Neural cell (in vitro differentiated cells): ENCODE data around the gene SNX30.

Source experiments
- RAD21 ChIP-seq: fragments of 450-650 bp; conservative IDR thresholded peaks from 2 replicates; pipeline ENCODE4 v1.6.1; 2014; ENCODE audit warnings: antibody characterized with exemption, mild to moderate bottlenecking, moderate library complexity
- SMC3 ChIP-seq: fragments of 450-650 bp; conservative IDR thresholded peaks from 2 replicates; pipeline ENCODE4 v1.6.1; 2014; ENCODE audit warnings: antibody characterized with exemption, mild to moderate bottlenecking, moderate library complexity; ENCODE audit not compliant: poor library complexity
- TF ChIP-seq, protein P1 (sequence below): fragments of 450-650 bp; IDR thresholded peaks from 2 replicates; pipeline ENCODE4 v1.5.1; 2014; ENCODE audit warnings: antibody characterized with exemption, mild to moderate bottlenecking, moderate library complexity; ENCODE audit not compliant: poor library complexity, severe bottlenecking
- TF ChIP-seq, protein P2 (sequence below): IDR thresholded peaks from 2 replicates; pipeline ENCODE4 v1.6.1; 2012; ENCODE audit warnings: borderline replicate concordance

DNA sequence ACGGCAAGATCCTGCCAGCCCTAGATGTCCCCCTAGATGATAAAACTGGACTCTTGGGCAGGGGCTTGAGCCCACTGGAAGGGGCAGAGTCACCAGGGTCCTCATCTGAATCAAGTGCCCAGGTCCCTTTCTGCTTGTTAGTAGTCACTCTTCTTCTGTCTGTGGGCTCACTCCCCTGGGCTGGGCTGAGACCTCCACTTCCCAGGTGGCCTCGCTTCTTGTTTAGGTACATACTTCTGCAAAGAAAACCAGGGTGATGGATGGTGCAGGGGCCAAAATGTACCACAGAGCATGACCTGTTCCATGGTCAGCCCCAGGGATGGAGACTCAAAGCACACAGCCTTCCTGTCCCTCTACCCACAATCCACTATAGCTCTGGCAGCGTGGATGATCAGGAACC lies 141.0 kb downstream of the SNX30 start:
- TF ChIP-seq, protein P1, sequence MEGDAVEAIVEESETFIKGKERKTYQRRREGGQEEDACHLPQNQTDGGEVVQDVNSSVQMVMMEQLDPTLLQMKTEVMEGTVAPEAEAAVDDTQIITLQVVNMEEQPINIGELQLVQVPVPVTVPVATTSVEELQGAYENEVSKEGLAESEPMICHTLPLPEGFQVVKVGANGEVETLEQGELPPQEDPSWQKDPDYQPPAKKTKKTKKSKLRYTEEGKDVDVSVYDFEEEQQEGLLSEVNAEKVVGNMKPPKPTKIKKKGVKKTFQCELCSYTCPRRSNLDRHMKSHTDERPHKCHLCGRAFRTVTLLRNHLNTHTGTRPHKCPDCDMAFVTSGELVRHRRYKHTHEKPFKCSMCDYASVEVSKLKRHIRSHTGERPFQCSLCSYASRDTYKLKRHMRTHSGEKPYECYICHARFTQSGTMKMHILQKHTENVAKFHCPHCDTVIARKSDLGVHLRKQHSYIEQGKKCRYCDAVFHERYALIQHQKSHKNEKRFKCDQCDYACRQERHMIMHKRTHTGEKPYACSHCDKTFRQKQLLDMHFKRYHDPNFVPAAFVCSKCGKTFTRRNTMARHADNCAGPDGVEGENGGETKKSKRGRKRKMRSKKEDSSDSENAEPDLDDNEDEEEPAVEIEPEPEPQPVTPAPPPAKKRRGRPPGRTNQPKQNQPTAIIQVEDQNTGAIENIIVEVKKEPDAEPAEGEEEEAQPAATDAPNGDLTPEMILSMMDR = no peak
- no peak for TF ChIP-seq RAD21
- no peak for TF ChIP-seq SMC3
- TF ChIP-seq, protein P2, sequence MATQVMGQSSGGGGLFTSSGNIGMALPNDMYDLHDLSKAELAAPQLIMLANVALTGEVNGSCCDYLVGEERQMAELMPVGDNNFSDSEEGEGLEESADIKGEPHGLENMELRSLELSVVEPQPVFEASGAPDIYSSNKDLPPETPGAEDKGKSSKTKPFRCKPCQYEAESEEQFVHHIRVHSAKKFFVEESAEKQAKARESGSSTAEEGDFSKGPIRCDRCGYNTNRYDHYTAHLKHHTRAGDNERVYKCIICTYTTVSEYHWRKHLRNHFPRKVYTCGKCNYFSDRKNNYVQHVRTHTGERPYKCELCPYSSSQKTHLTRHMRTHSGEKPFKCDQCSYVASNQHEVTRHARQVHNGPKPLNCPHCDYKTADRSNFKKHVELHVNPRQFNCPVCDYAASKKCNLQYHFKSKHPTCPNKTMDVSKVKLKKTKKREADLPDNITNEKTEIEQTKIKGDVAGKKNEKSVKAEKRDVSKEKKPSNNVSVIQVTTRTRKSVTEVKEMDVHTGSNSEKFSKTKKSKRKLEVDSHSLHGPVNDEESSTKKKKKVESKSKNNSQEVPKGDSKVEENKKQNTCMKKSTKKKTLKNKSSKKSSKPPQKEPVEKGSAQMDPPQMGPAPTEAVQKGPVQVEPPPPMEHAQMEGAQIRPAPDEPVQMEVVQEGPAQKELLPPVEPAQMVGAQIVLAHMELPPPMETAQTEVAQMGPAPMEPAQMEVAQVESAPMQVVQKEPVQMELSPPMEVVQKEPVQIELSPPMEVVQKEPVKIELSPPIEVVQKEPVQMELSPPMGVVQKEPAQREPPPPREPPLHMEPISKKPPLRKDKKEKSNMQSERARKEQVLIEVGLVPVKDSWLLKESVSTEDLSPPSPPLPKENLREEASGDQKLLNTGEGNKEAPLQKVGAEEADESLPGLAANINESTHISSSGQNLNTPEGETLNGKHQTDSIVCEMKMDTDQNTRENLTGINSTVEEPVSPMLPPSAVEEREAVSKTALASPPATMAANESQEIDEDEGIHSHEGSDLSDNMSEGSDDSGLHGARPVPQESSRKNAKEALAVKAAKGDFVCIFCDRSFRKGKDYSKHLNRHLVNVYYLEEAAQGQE = no peak
